BLaER1 treated with 17β-estradiol and CSF1 and Interleukin-3, amounts not matched to agents 10 nM and 100 nM (cell line): Measurements from ENCODE around the gene RANBP1.
"Not testable (repeated sequence)": the region's sequence is repeated elsewhere in the genome, so short reads cannot be mapped to it uniquely, and the experiment has no call there.

Source experiments
- H3K27ac ChIP-seq, 11 experiments: shearing (Covaris generic); formaldehyde crosslinking; 2 replicates each; pipeline ENCODE4 v1.8.1; 2022
- H3K27me3 ChIP-seq, 11 experiments: shearing (Covaris generic); formaldehyde crosslinking; 2 replicates each; pipeline ENCODE4 v1.8.1; 2022
- H3K36me3 ChIP-seq, 11 experiments: shearing (Covaris generic); formaldehyde crosslinking; 2 replicates each; pipeline ENCODE4 v1.8.1; 2022
- H3K4me1 ChIP-seq, 10 experiments: shearing (Covaris generic); formaldehyde crosslinking; 2 replicates each; pipeline ENCODE4 v1.8.1; 2022
- H3K4me2 ChIP-seq, 11 experiments: shearing (Covaris generic); formaldehyde crosslinking; 2 replicates each; pipeline ENCODE4 v1.8.1; 2022
- H3K4me3 ChIP-seq, 10 experiments: shearing (Covaris generic); formaldehyde crosslinking; 2 replicates each; pipeline ENCODE4 v1.8.1; 2022
- H3K9ac ChIP-seq, 11 experiments: shearing (Covaris generic); formaldehyde crosslinking; 2 replicates each; pipeline ENCODE4 v1.8.1; 2022
- H3K9me3 ChIP-seq, 11 experiments: shearing (Covaris generic); formaldehyde crosslinking; replicated peaks in 1 of 11; 2 replicates each; pipeline ENCODE4 v1.8.1; 2022
- H4K20me1 ChIP-seq, 11 experiments: shearing (Covaris generic); formaldehyde crosslinking; 2 replicates each; pipeline ENCODE4 v1.8.1; 2022
- Cebpa-rat ChIP-seq, 11 experiments: shearing (Covaris generic); IDR thresholded peaks; 2 replicates each; pipeline ENCODE4 v1.8.1; 2022

Gene RANBP1

GRCh38 chr22:20115691-20116375 lies at the start of gene RANBP1:
Gene RANBP1, plus strand, starts transcription at chr22:20116104. Its CDS starts 81 bp downstream, at chr22:20116185.
- H3K27me3 ChIP-seq = no peaks in the 10 kb centered on the region
- H3K9ac ChIP-seq = peak within 1 kb of the TSS; percentile 88 to 100 (median 96)
- TF ChIP-seq Cebpa-rat (IDR thresholded peaks at IDR 0.05) = no peak
- peak within 1 kb of the TSS; percentile 84 to 98 (median 93) for H3K27ac ChIP-seq
- peaks cover 60 to 81% (median 77%) of the 10 kb centered on the region in 11 experiments for H3K36me3 ChIP-seq
- H3K9me3 ChIP-seq = no peaks in the 10 kb centered on the region
- peaks cover 35 to 56% (median 46%) of the 10 kb centered on the region in 10 experiments for H3K4me1 ChIP-seq
- H3K4me2 ChIP-seq = peak within 1 kb of the TSS; percentile 96 to 99 (median 97)
- H4K20me1 ChIP-seq = peaks cover 0 to 87% (median 70%) of the 10 kb centered on the region in 11 experiments; a peak in 21 of 22 replicates
- H3K4me3 ChIP-seq = peak within 1 kb of the TSS; percentile 83 to 99 (median 89)

- no peaks in the 10 kb centered on the region for H3K27me3 ChIP-seq
- TF ChIP-seq Cebpa-rat (IDR thresholded peaks at IDR 0.05) = no peak
- H3K4me1 ChIP-seq = peaks cover 0 to 18% (median 4%) of the 10 kb centered on the region in 10 experiments; a peak in 7 of 20 replicates
- H3K4me3 ChIP-seq = no peak overlapping the region
- no peak overlapping the region for H3K9ac ChIP-seq
- peaks cover 21 to 46% (median 34%) of the 10 kb centered on the region in 11 experiments for H3K36me3 ChIP-seq
- H4K20me1 ChIP-seq = peaks cover 0 to 32% (median 4%) of the 10 kb centered on the region in 11 experiments; a peak in 3 of 22 replicates
- no peak overlapping the region for H3K27ac ChIP-seq
- no peaks in the 10 kb centered on the region for H3K9me3 ChIP-seq
- no peak overlapping the region for H3K4me2 ChIP-seq
Observed at GRCh38 chr22:20066617-20067383, 49.1 kb upstream of the RANBP1 start.

- H3K4me2 ChIP-seq, H3K4me3 ChIP-seq, H3K9ac ChIP-seq, H3K9me3 ChIP-seq, H3K27me3 ChIP-seq, H3K27ac ChIP-seq: not testable (repeated sequence)
- peaks cover 15 to 40% (median 29%) of the 10 kb centered on the region in 11 experiments for H3K36me3 ChIP-seq
- peaks cover 0 to 19% (median 6%) of the 10 kb centered on the region in 10 experiments; a peak in 8 of 20 replicates for H3K4me1 ChIP-seq
- H4K20me1 ChIP-seq = peaks cover 0 to 28% (median 4%) of the 10 kb centered on the region in 11 experiments; a peak in 3 of 22 replicates
Observed at GRCh38 chr22:20067384-20067682, 48.6 kb upstream of the RANBP1 start.

DNA sequence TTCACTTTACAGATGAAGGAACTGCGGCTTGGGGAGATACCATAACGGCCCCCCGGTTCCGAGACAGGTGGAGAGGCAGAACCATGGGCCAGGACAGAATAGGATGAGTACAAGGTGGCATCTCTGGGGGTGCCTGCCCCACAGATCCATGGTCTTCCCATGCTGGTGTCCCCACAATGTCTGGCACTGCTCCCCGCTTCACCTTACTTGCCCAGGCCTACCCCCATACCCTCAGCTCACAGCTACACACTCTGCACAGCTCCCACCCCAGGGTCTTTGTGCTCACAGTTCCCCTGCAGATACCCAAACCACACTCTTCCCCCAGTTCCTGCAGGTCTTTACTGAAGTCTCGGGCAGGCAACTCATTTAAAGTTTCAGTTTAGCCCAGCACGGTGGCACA lies 47.3 kb upstream of the RANBP1 start:
- peak overlapping the region in 3 of 11 experiments; percentile 5 to 15 (median 11); a peak in 2 of 22 replicates for H3K4me2 ChIP-seq
- TF ChIP-seq Cebpa-rat (IDR thresholded peaks at IDR 0.05) = no peak
- peaks cover 3 to 27% (median 16%) of the 10 kb centered on the region in 11 experiments; a peak in 21 of 22 replicates for H3K36me3 ChIP-seq
- H3K27ac ChIP-seq = no peak overlapping the region
- H4K20me1 ChIP-seq = peaks cover 0 to 15% (median 0%) of the 10 kb centered on the region in 11 experiments; a peak in 3 of 22 replicates
- no peak overlapping the region for H3K4me3 ChIP-seq
- H3K9ac ChIP-seq = no peak overlapping the region
- H3K4me1 ChIP-seq = peaks cover 0 to 29% (median 5%) of the 10 kb centered on the region in 10 experiments; a peak in 8 of 20 replicates
- H3K9me3 ChIP-seq = no peaks in the 10 kb centered on the region
- no peaks in the 10 kb centered on the region for H3K27me3 ChIP-seq

- no peak overlapping the region for H3K9ac ChIP-seq
- no peak overlapping the region for H3K4me3 ChIP-seq
- H3K36me3 ChIP-seq = peaks cover 0 to 19% (median 7%) of the 10 kb centered on the region in 11 experiments; a peak in 20 of 22 replicates
- peaks cover 0 to 29% (median 3%) of the 10 kb centered on the region in 10 experiments; a peak in 7 of 20 replicates for H3K4me1 ChIP-seq
- no peak overlapping the region for H3K27ac ChIP-seq
- H3K4me2 ChIP-seq = peak overlapping the region in 4 of 11 experiments; percentile 11 to 15 (median 15); a peak in 2 of 22 replicates
- no peak for TF ChIP-seq Cebpa-rat (IDR thresholded peaks at IDR 0.05)
- peaks cover 0 to 9% (median 0%) of the 10 kb centered on the region in 11 experiments; a peak in 1 of 22 replicates for H4K20me1 ChIP-seq
- H3K9me3 ChIP-seq = no peaks in the 10 kb centered on the region
- H3K27me3 ChIP-seq = no peaks in the 10 kb centered on the region
Observed at GRCh38 chr22:20069331-20070042, 46.4 kb upstream of the RANBP1 start.

DNA sequence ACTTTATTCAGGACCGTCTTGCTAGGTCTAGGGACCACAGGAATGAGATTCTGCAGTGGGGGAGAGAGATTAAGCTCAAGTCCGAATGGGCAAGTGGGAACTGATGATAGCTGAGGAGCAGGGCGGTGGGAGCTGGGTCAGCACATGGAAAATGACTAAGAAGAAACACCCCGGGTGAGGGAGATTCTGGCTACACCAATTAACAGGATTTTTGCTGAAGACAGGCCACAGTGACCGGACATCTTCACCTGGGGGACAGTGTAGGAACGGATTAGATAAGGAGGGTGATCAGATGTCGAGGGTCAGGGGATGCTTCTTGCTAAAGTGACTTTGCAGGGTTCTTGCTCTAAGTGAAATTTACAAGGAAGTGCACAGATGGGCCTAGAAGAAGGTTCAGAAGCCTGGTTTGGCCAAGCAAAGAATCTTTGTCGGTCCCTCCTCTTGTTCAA lies 44.4 kb upstream of the RANBP1 start:
- no peaks in the 10 kb centered on the region for H3K36me3 ChIP-seq
- H3K27ac ChIP-seq = no peak overlapping the region
- no peaks in the 10 kb centered on the region for H3K27me3 ChIP-seq
- H3K9ac ChIP-seq = no peak overlapping the region
- H4K20me1 ChIP-seq = 0 out of 22 replicates have a peak, but pooled peaks cover 0 to under 1% (median 0%) of the 10 kb centered on the region in 11 experiments
- H3K4me3 ChIP-seq = no peak overlapping the region
- H3K4me2 ChIP-seq = no peak overlapping the region; a peak in 1 of 22 replicates
- H3K4me1 ChIP-seq = peaks cover 0 to 29% (median 3%) of the 10 kb centered on the region in 10 experiments; a peak in 7 of 20 replicates
- no peaks in the 10 kb centered on the region for H3K9me3 ChIP-seq
- no peak for TF ChIP-seq Cebpa-rat (IDR thresholded peaks at IDR 0.05)

GRCh38 chr22:20076627-20077172 lies 39.2 kb upstream of the RANBP1 start:
- Histone ChIP-seq H3K36me3 (peaks cover 0 to 7% (median 0%) of the 10 kb centered on the region in 11 experiments; a peak in 6 of 22 replicates), H3K27ac (no peak overlapping the region), H4K20me1 (peaks cover 0 to 13% (median 9%) of the 10 kb centered on the region in 11 experiments; a peak in 15 of 22 replicates), H3K4me1 (peaks cover 17 to 38% (median 21%) of the 10 kb centered on the region in 10 experiments), H3K9ac (0 out of 22 replicates have a peak overlapping the region, but pooled peaks of 1 of the 11 experiments have one; percentile 10), H3K9me3 (no peaks in the 10 kb centered on the region), H3K27me3 (no peaks in the 10 kb centered on the region), H3K4me2 (no peak overlapping the region), H3K4me3 (no peak overlapping the region)
- TF ChIP-seq Cebpa-rat (IDR thresholded peaks at IDR 0.05) = no peak

- Histone ChIP-seq H3K4me1 (peaks cover 49 to 52% (median 50%) of the 10 kb centered on the region in 10 experiments), H3K4me2 (peak within 1 kb of the TSS; percentile 92 to 100 (median 98)), H4K20me1 (peaks cover 25 to 44% (median 40%) of the 10 kb centered on the region in 11 experiments; a peak in 21 of 22 replicates), H3K9me3 (no peaks in the 10 kb centered on the region), H3K27me3 (no peaks in the 10 kb centered on the region), H3K4me3 (peak within 1 kb of the TSS; percentile 74 to 95 (median 81)), H3K9ac (peak within 1 kb of the TSS; percentile 89 to 99 (median 96)), H3K36me3 (peaks cover 0 to 37% (median 10%) of the 10 kb centered on the region in 11 experiments; a peak in 13 of 22 replicates), H3K27ac (peak within 1 kb of the TSS; percentile 75 to 98 (median 94); a peak in 21 of 22 replicates)
- 0 out of 22 replicates have a peak, but pooled peaks of 1 of the 11 experiments have one; percentile 23 for TF ChIP-seq Cebpa-rat (IDR thresholded peaks at IDR 0.05)
Observed at GRCh38 chr22:20079745-20080444, 36.0 kb upstream of the RANBP1 start, which contains the start of gene DGCR8. Gene DGCR8, plus strand, starts transcription at chr22:20080241. Its CDS starts 5,723 bp downstream, at chr22:20085964.
